Endothelial cell (in vitro differentiated cells): ENCODE measurements around the gene PPIL6. TPM values are rescaled to one million over a fixed set of nuclear protein-coding genes. Genes with fewer than 3 reads are reported as not detected.
"Not testable (repeated sequence)": the region's sequence is repeated elsewhere in the genome, so short reads cannot be mapped to it uniquely, and the experiment has no call there.

Source experiments
- DNase-seq: peaks from one replicate; pipeline ENCODE4 v3.0.0; 2021; ENCODE audit warnings: low spot score
- H3K27ac Mint-ChIP-seq: one replicate; pipeline ENCODE4 v1.8.0; 2021; ENCODE audit warnings: mixed read lengths, inconsistent platforms; ENCODE audit not compliant: unreplicated experiment
- H3K27me3 Mint-ChIP-seq: one replicate; pipeline ENCODE4 v1.8.0; 2021; ENCODE audit warnings: mild to moderate bottlenecking, moderate library complexity, mixed read lengths, inconsistent platforms; ENCODE audit not compliant: unreplicated experiment
- H3K36me3 Mint-ChIP-seq: one replicate; pipeline ENCODE4 v1.8.0; 2021; ENCODE audit warnings: mild to moderate bottlenecking, low read depth, mixed read lengths, inconsistent platforms; ENCODE audit not compliant: unreplicated experiment
- H3K4me1 Mint-ChIP-seq: one replicate; pipeline ENCODE4 v1.8.0; 2021; ENCODE audit warnings: mild to moderate bottlenecking, mixed read lengths, inconsistent platforms; ENCODE audit not compliant: unreplicated experiment
- H3K4me3 Mint-ChIP-seq: one replicate; pipeline ENCODE4 v1.8.0; 2021; ENCODE audit warnings: mild to moderate bottlenecking, mixed read lengths, inconsistent platforms; ENCODE audit not compliant: unreplicated experiment
- H3K9me3 Mint-ChIP-seq: one replicate; pipeline ENCODE4 v1.8.0; 2021; ENCODE audit warnings: mixed read lengths, inconsistent platforms; ENCODE audit not compliant: unreplicated experiment
- total RNA-seq: library from RNA; stranded (reverse); fragmentation: NEBNext Ultra II Directional; extraction: Animal tissue kit (Norgen Biotek cat#: 25700); gene quantifications from one replicate; pipeline ENCODE4 v1.2.1, GENCODE V29; 2021; ENCODE audit not compliant: unreplicated experiment
- TF ChIP-seq, protein P1 (sequence below): fragments of 200-600 bp; sonication (generic); IDR thresholded peaks from one replicate; pipeline ENCODE4 v1.5.0; 2021; ENCODE audit warnings: antibody characterized with exemption; ENCODE audit not compliant: unreplicated experiment

Gene PPIL6
- total RNA-seq, 1 donor from 2014 or later = 0.95 TPM

- Mint-ChIP-seq H3K4me3 (no peak overlapping the region), H3K27ac (no peak overlapping the region), H3K36me3 (peaks cover 30% of the 10 kb centered on the region), H3K4me1 (no peaks in the 10 kb centered on the region), H3K9me3 (no peaks in the 10 kb centered on the region), H3K27me3 (peaks cover 1% of the 10 kb centered on the region)
- TF ChIP-seq, protein P1, sequence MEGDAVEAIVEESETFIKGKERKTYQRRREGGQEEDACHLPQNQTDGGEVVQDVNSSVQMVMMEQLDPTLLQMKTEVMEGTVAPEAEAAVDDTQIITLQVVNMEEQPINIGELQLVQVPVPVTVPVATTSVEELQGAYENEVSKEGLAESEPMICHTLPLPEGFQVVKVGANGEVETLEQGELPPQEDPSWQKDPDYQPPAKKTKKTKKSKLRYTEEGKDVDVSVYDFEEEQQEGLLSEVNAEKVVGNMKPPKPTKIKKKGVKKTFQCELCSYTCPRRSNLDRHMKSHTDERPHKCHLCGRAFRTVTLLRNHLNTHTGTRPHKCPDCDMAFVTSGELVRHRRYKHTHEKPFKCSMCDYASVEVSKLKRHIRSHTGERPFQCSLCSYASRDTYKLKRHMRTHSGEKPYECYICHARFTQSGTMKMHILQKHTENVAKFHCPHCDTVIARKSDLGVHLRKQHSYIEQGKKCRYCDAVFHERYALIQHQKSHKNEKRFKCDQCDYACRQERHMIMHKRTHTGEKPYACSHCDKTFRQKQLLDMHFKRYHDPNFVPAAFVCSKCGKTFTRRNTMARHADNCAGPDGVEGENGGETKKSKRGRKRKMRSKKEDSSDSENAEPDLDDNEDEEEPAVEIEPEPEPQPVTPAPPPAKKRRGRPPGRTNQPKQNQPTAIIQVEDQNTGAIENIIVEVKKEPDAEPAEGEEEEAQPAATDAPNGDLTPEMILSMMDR = no peak
- no peak for DNase-seq
Measured at GRCh38 chr6:109467696-109468095, 27.3 kb upstream of the PPIL6 start.

GRCh38 chr6:109466212-109466923 lies 25.9 kb upstream of the PPIL6 start:
- peaks cover 19% of the 10 kb centered on the region for H3K36me3 Mint-ChIP-seq
- no peaks in the 10 kb centered on the region for H3K9me3 Mint-ChIP-seq
- TF ChIP-seq, protein P1 = no peak
- no peak overlapping the region for H3K27ac Mint-ChIP-seq
- DNase-seq = no peak
- H3K27me3 Mint-ChIP-seq = no peaks in the 10 kb centered on the region
- H3K4me3 Mint-ChIP-seq = no peak overlapping the region
- H3K4me1 Mint-ChIP-seq = no peaks in the 10 kb centered on the region

GRCh38 chr6:109465772-109466171 lies 25.3 kb upstream of the PPIL6 start:
- no peaks in the 10 kb centered on the region for H3K27me3 Mint-ChIP-seq
- no peak for DNase-seq
- H3K9me3 Mint-ChIP-seq = no peaks in the 10 kb centered on the region
- H3K27ac Mint-ChIP-seq = no peak overlapping the region
- H3K36me3 Mint-ChIP-seq = peaks cover 15% of the 10 kb centered on the region
- no peaks in the 10 kb centered on the region for H3K4me1 Mint-ChIP-seq
- H3K4me3 Mint-ChIP-seq = no peak overlapping the region
- TF ChIP-seq, protein P1 = no peak

DNA sequence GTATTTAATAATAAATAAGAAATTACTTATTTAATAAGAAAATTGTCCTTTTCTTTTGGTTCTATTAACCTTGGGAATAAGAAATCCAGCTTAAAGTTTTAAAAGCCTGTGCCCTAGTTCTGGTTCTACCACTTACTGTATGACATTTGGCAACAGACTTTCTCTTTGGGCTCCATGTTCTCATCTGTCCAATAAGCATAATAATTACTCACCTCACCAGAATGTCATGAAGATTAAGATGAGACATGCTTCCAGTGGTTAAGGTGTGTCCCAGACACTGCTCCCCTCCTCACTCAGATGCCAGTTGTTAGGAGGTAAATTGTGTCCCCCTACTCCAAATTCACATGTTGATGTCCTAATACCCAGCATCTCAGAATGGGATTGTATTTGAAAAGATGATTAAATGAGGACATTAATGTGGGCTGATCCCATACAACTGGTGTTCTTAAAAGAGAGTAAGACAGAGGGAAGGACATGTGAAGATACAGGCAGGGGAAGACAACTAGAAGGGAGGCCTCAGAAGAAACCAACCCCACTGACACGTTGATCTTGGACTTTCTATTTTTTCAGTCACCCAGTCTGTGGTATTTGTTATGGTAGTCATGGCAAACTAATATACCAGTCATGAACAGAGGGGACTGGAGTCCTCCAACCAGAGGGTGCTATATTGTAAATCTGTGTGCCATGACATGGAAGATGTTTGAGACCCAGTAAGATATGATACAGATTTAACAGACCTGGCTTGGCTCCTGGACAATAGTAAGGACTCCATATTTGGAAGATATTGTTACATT lies 21.5 kb upstream of the PPIL6 start:
- H3K27ac Mint-ChIP-seq = no peak overlapping the region
- H3K36me3 Mint-ChIP-seq = no peaks in the 10 kb centered on the region
- no peaks in the 10 kb centered on the region for H3K9me3 Mint-ChIP-seq
- no peak for DNase-seq
- no peak overlapping the region for H3K4me3 Mint-ChIP-seq
- no peaks in the 10 kb centered on the region for H3K27me3 Mint-ChIP-seq
- no peaks in the 10 kb centered on the region for H3K4me1 Mint-ChIP-seq
- TF ChIP-seq, protein P1 = no peak

GRCh38 chr6:109461205-109461604 lies 20.8 kb upstream of the PPIL6 start:
- not testable (repeated sequence) for H3K27ac Mint-ChIP-seq, H3K27me3 Mint-ChIP-seq, H3K4me3 Mint-ChIP-seq, DNase-seq, H3K36me3 Mint-ChIP-seq, H3K9me3 Mint-ChIP-seq, H3K4me1 Mint-ChIP-seq
